Aortic smooth muscle cell (primary cell): Measurements from ENCODE around the gene IFNA8. TPM values are rescaled to one million over a fixed set of nuclear protein-coding genes. Genes with fewer than 3 reads are reported as not detected.

Source experiments
- total RNA-seq: library from RNA; depleted of rRNA; stranded (reverse); fragments of >200 nt; gene quantifications from 2 replicates; pipeline ENCODE4 v1.2.3, GENCODE V29; 2014

The IFNA8 gene
- not detected in 2 replicates for total RNA-seq

DNA sequence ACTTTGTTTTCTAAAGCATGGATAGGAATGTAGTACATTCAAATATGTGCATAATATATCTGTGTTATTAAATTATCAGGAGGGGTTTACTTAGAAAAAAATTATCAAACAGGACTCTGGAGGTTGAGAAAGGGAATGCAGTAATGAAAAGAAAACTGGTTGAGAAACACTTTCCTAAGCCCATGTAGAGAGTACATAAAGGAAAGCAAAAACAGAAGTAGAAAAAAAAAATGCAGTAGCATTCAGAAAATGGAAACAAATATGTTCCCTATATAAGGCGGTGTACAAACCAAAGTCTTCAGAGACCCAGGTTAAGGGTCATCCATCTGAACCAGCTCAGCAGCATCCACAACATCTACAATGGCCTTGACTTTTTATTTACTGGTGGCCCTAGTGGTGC is at the start of gene IFNA8:
IFNA8 (plus strand) TSS at position 301 of the 400 bp plus-strand sequence; CDS start at position 361, 60 bp downstream.

DNA sequence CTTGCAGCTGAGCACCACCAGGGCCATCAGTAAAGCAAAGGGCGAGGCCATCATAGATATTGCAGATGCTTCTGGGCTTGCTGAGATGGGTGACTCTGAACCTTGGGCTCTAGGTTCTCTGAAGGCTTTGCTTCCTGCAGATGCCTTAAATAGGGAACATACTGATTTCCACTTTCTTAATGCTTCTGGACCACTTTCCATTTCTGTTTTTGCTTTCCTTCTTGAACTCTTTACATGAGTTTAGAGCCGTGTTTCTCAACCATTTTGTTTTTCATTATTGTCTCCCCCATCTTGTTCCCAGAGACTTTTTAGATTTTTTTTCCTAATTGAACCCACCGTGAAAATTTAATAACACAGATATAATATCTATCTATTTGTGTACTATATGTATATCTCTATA is 41.0 kb upstream of the IFNA8 start, which contains the start of gene IFNA13:
IFNA13 (minus strand) TSS at position 101 of the 400 bp plus-strand sequence; CDS start at position 54, 47 bp downstream.

GRCh38 chr9:21385131-21385670 is 23.7 kb upstream of the IFNA8 start, which contains the start of gene IFNA2:
TSS of gene IFNA2 (minus strand) at chr9:21385398. CDS start at chr9:21385329, 69 bp downstream.

GRCh38 chr9:21440139-21440538 is 31.2 kb downstream of the IFNA8 start, which contains the start of gene IFNA1:
TSS of gene IFNA1 (plus strand) at chr9:21440439. CDS start at chr9:21440508, 69 bp downstream.

Other genes starting within 250 kb of the IFNA8 start
- not detected in 2 replicates for gene IFNA21, start 242.5 kb upstream of the IFNA8 start, total RNA-seq
- gene IFNA4, start 221.5 kb upstream of the IFNA8 start, total RNA-seq = not detected in 2 replicates
- not detected in 2 replicates for gene IFNA7, start 206.9 kb upstream of the IFNA8 start, total RNA-seq
- not detected in 2 replicates for gene IFNA10, start 202.0 kb upstream of the IFNA8 start, total RNA-seq
- not detected in 2 replicates for gene IFNA16, start 191.8 kb upstream of the IFNA8 start, total RNA-seq
- gene IFNA17, start 180.9 kb upstream of the IFNA8 start, total RNA-seq = not detected in 2 replicates
- gene IFNA14, start 169.1 kb upstream of the IFNA8 start, total RNA-seq = not detected in 2 replicates
- gene IFNA5, start 103.8 kb upstream of the IFNA8 start, total RNA-seq = not detected in 2 replicates
- 42.0 TPM in 2 replicates for gene KLHL9, start 73.7 kb upstream of the IFNA8 start, total RNA-seq
- gene IFNA6, start 58.2 kb upstream of the IFNA8 start, total RNA-seq = not detected in 2 replicates
- not detected in 2 replicates for gene IFNA13, start 41.1 kb upstream of the IFNA8 start, total RNA-seq
- not detected in 2 replicates for gene IFNA2, start 23.7 kb upstream of the IFNA8 start, total RNA-seq
- gene IFNA1, start 31.3 kb downstream of the IFNA8 start, total RNA-seq = not detected in 2 replicates
- gene IFNE, start 73.2 kb downstream of the IFNA8 start, total RNA-seq = 17.2 and 24.6 TPM in 2 replicates